ENCODE data around the gene GGACT. TPM values are rescaled to one million over a fixed set of nuclear protein-coding genes. Genes with fewer than 3 reads are reported as not detected.
"Not testable (repeated sequence)": the region's sequence is repeated elsewhere in the genome, so short reads cannot be mapped to it uniquely, and the experiment has no call there.

GGACT gene
- total RNA-seq, 2 donors from 2014 or later = 2.7 to 6.6 TPM

- H3K36me3 Mint-ChIP-seq (ENCODE audit: low read depth) = peaks cover 85% of the 10 kb centered on the region
- peak overlapping the region; percentile 24 for H3K27ac ChIP-seq (ENCODE audit: low read depth, low read length)
- DNase-seq = no peak
- no peaks in the 10 kb centered on the region for H3K27me3 ChIP-seq (ENCODE audit: control insufficient read depth, insufficient read depth, low read length, poor library complexity, severe bottlenecking)
- H3K9me3 Mint-ChIP-seq = peaks cover 4% of the 10 kb centered on the region
- WGBS, 2 experiments (ENCODE audit: insufficient coverage in 1 of 2, insufficient read length in 1 of 2) = 70 to 90% methylated on average over 4 to 9 of the region's 9 CpGs
- H3K4me1 ChIP-seq (ENCODE audit: control insufficient read depth, insufficient read depth, low read length) = no peaks in the 10 kb centered on the region
- H3K36me3 ChIP-seq (ENCODE audit: control insufficient read depth, insufficient read depth, low read length) = peaks cover 55% of the 10 kb centered on the region
- no peaks in the 10 kb centered on the region for H3K27me3 Mint-ChIP-seq (ENCODE audit: insufficient read depth)
- no peak overlapping the region for H3K4me3 Mint-ChIP-seq
- no peak overlapping the region for H3K9ac ChIP-seq (ENCODE audit: extremely low read depth, low read length, poor library complexity, severe bottlenecking)
- H3K27ac Mint-ChIP-seq = no peak overlapping the region
- H3K4me3 ChIP-seq (ENCODE audit: low read length) = no peak overlapping the region
- TF ChIP-seq CTCF (conservative IDR thresholded peaks at IDR 0.05) = no peak
- peaks cover 9% of the 10 kb centered on the region for H3K9me3 ChIP-seq (ENCODE audit: control insufficient read depth, low read length)
- peaks cover 8% of the 10 kb centered on the region for H3K4me1 Mint-ChIP-seq
Observed at GRCh38 chr13:100625447-100625846, 36.9 kb upstream of the GGACT start.

- DNase-seq = no peak
- no peak overlapping the region for H3K9ac ChIP-seq (ENCODE audit: extremely low read depth, low read length, poor library complexity, severe bottlenecking)
- H3K27me3 ChIP-seq (ENCODE audit: control insufficient read depth, insufficient read depth, low read length, poor library complexity, severe bottlenecking) = no peaks in the 10 kb centered on the region
- no peaks in the 10 kb centered on the region for H3K27me3 Mint-ChIP-seq (ENCODE audit: insufficient read depth)
- peaks cover 38% of the 10 kb centered on the region for H3K9me3 ChIP-seq (ENCODE audit: control insufficient read depth, low read length)
- TF ChIP-seq CTCF (conservative IDR thresholded peaks at IDR 0.05) = no peak
- H3K4me1 Mint-ChIP-seq = peaks cover 6% of the 10 kb centered on the region
- no peak overlapping the region for H3K4me3 Mint-ChIP-seq
- H3K27ac ChIP-seq (ENCODE audit: low read depth, low read length) = no peak overlapping the region
- no peak overlapping the region for H3K4me3 ChIP-seq (ENCODE audit: low read length)
- peaks cover 68% of the 10 kb centered on the region for H3K36me3 Mint-ChIP-seq (ENCODE audit: low read depth)
- H3K36me3 ChIP-seq (ENCODE audit: control insufficient read depth, insufficient read depth, low read length) = peaks cover 51% of the 10 kb centered on the region
- H3K4me1 ChIP-seq (ENCODE audit: control insufficient read depth, insufficient read depth, low read length) = no peaks in the 10 kb centered on the region
- WGBS, 2 experiments (ENCODE audit: insufficient coverage in 1 of 2, insufficient read length in 1 of 2) = 95 to 99% methylated on average over 2 to 4 of the region's 4 CpGs
- H3K27ac Mint-ChIP-seq = no peak overlapping the region
- H3K9me3 Mint-ChIP-seq = peaks cover 34% of the 10 kb centered on the region
Observed at GRCh38 chr13:100620792-100621191, 32.2 kb upstream of the GGACT start.

- Histone ChIP-seq H3K27ac (ENCODE audit: low read depth, low read length) (no peak overlapping the region), H3K9me3 (ENCODE audit: control insufficient read depth, low read length) (peaks cover 38% of the 10 kb centered on the region), H3K4me3 (ENCODE audit: low read length) (no peak overlapping the region), H3K9ac (ENCODE audit: extremely low read depth, low read length, poor library complexity, severe bottlenecking) (no peak overlapping the region), H3K36me3 (ENCODE audit: control insufficient read depth, insufficient read depth, low read length) (peaks cover 43% of the 10 kb centered on the region), H3K27me3 (ENCODE audit: control insufficient read depth, insufficient read depth, low read length, poor library complexity, severe bottlenecking) (no peaks in the 10 kb centered on the region), H3K4me1 (ENCODE audit: control insufficient read depth, insufficient read depth, low read length) (no peaks in the 10 kb centered on the region)
- 100% methylated on average over 1 to 2 of the region's 2 CpGs for WGBS, 2 experiments (ENCODE audit: insufficient coverage in 1 of 2, insufficient read length in 1 of 2)
- no peak for DNase-seq
- Mint-ChIP-seq H3K9me3 (peaks cover 34% of the 10 kb centered on the region), H3K4me3 (no peak overlapping the region), H3K4me1 (peaks cover 2% of the 10 kb centered on the region), H3K27me3 (ENCODE audit: insufficient read depth) (no peaks in the 10 kb centered on the region), H3K36me3 (ENCODE audit: low read depth) (peaks cover 60% of the 10 kb centered on the region), H3K27ac (no peak overlapping the region)
- TF ChIP-seq CTCF (conservative IDR thresholded peaks at IDR 0.05) = no peak
Observed at GRCh38 chr13:100619940-100620339, 31.4 kb upstream of the GGACT start.

- H3K9me3 ChIP-seq (ENCODE audit: control insufficient read depth, low read length) = peaks cover 38% of the 10 kb centered on the region
- H3K27ac Mint-ChIP-seq; H3K27ac ChIP-seq (ENCODE audit: low read depth, low read length); H3K4me3 ChIP-seq (ENCODE audit: low read length); DNase-seq; H3K9ac ChIP-seq (ENCODE audit: extremely low read depth, low read length, poor library complexity, severe bottlenecking); H3K4me1 ChIP-seq (ENCODE audit: control insufficient read depth, insufficient read depth, low read length); H3K27me3 Mint-ChIP-seq (ENCODE audit: insufficient read depth); H3K27me3 ChIP-seq (ENCODE audit: control insufficient read depth, insufficient read depth, low read length, poor library complexity, severe bottlenecking); H3K4me1 Mint-ChIP-seq; H3K4me3 Mint-ChIP-seq: not testable (repeated sequence)
- peaks cover 34% of the 10 kb centered on the region for H3K9me3 Mint-ChIP-seq
- peaks cover 55% of the 10 kb centered on the region for H3K36me3 Mint-ChIP-seq (ENCODE audit: low read depth)
- H3K36me3 ChIP-seq (ENCODE audit: control insufficient read depth, insufficient read depth, low read length) = peaks cover 35% of the 10 kb centered on the region
- 100% methylated on average over 3 of the region's 24 CpGs; no CpG with 5 or more reads in 1 of the 2 experiments for WGBS, 2 experiments (ENCODE audit: insufficient coverage in 1 of 2, insufficient read length in 1 of 2)
Observed at GRCh38 chr13:100618897-100619296, 30.3 kb upstream of the GGACT start.

Data from endodermal cell (in vitro differentiated cells).